NOMO-1 treated with DMSO at 0.1 percent for 48 hours (cell line): Measurements from ENCODE around the gene WNT8A.

Experiments used
- DNase-seq: peaks from one replicate; lab custom pipeline; 2025; ENCODE audit not compliant: unreplicated experiment; lab: John Stamatoyannopoulos, UW

WNT8A gene

GRCh38 chr5:138138949-138139780 lies 55.3 kb downstream of the WNT8A start, which contains the start of gene NME5:
TSS of gene NME5 (minus strand) at chr5:138139428. CDS start at chr5:138138780, 648 bp downstream.
- no peak for DNase-seq

GRCh38 chr5:138139781-138140090 lies 55.9 kb downstream of the WNT8A start:
- peak; percentile 60 for DNase-seq

GRCh38 chr5:138140268-138140667 lies 56.4 kb downstream of the WNT8A start:
- DNase-seq, result no peak
